GM21515 (cell line): ENCODE measurements around the gene POLR3G.
A peak's percentile ranks its signal among the peaks of the same experiment; 100 is the strongest.

Source experiments
- ATAC-seq: cut with Tn5 transposase; IDR thresholded peaks from one replicate; pipeline ENCODE4 v1.9.1; 2021; ENCODE audit not compliant: unreplicated experiment

The POLR3G gene

GRCh38 chr5:90495146-90495545, 20.5 kb downstream of the POLR3G start:
- no peak for ATAC-seq

- no peak for ATAC-seq
Measured at GRCh38 chr5:90503596-90503995, 28.9 kb downstream of the POLR3G start.

GRCh38 chr5:90504743-90505142, 30.1 kb downstream of the POLR3G start:
- ATAC-seq = no peak

- ATAC-seq = no peak
Measured at GRCh38 chr5:90506221-90506620, 31.6 kb downstream of the POLR3G start.

GRCh38 chr5:90510438-90510837, 35.8 kb downstream of the POLR3G start:
- ATAC-seq = no peak

- no peak for ATAC-seq
Measured at GRCh38 chr5:90514520-90514919, 39.9 kb downstream of the POLR3G start.

- ATAC-seq = no peak
Measured at GRCh38 chr5:90518661-90519060, 44.0 kb downstream of the POLR3G start.

- no peak for ATAC-seq
Measured at GRCh38 chr5:90519081-90519480, 44.4 kb downstream of the POLR3G start.

- ATAC-seq = peak; percentile 4
Measured at GRCh38 chr5:90528601-90529193, 54.0 kb downstream of the POLR3G start.

- ATAC-seq = peak; percentile 91
Measured at GRCh38 chr5:90529194-90529938, 54.7 kb downstream of the POLR3G start, which contains the start of gene LYSMD3. LYSMD3 (minus strand) TSS chr5:90529584; CDS start chr5:90525289, 4,295 bp downstream.

GRCh38 chr5:90529939-90530677, 55.4 kb downstream of the POLR3G start:
- ATAC-seq = peak; percentile 43

- no peak for ATAC-seq
Measured at GRCh38 chr5:90530736-90531487, 56.2 kb downstream of the POLR3G start.

- ATAC-seq = no peak
Measured at GRCh38 chr5:90533794-90534193, 59.1 kb downstream of the POLR3G start.

GRCh38 chr5:90534922-90535321, 60.3 kb downstream of the POLR3G start:
- no peak for ATAC-seq

- no peak for ATAC-seq
Measured at GRCh38 chr5:90542827-90543519, 68.3 kb downstream of the POLR3G start.

- ATAC-seq = no peak
Measured at GRCh38 chr5:90545511-90545910, 70.8 kb downstream of the POLR3G start.

GRCh38 chr5:90546216-90546837, 71.7 kb downstream of the POLR3G start:
- ATAC-seq = no peak

GRCh38 chr5:90547072-90547536, 72.4 kb downstream of the POLR3G start:
- ATAC-seq = no peak

- no peak for ATAC-seq
Measured at GRCh38 chr5:90548069-90548593, 73.5 kb downstream of the POLR3G start.

- no peak for ATAC-seq
Measured at GRCh38 chr5:90549223-90549622, 74.6 kb downstream of the POLR3G start.
